Heart right ventricle (tissue), 16 donors: ENCODE results near the gene MR1. TPM values are rescaled to one million over a fixed set of nuclear protein-coding genes. Genes with fewer than 3 reads are reported as not detected.

Experiments
- ATAC-seq, 8 donors: fragments of 200-7000 bp; cut with Tn5 transposase; one replicate each; pipeline ENCODE4 v1.9.1; 2020; ENCODE audit warnings: mild to moderate bottlenecking in 8 of 8, moderate library complexity in 8 of 8, moderate number of reproducible peaks in 1 of 8
- DNase-seq, 2 donors: peaks; one replicate each; pipeline ENCODE4 v3.0.0-alpha.2; 2020
- H3K27ac ChIP-seq, 10 donors: fragments of 200-600 bp; sonication (generic) in 2 of 10; one replicate each; pipeline versions ENCODE4 v1.5.0 to v1.8.0; 2020 to 2022; ENCODE audit warnings: mild to moderate bottlenecking in 3 of 10
- H3K27me3 ChIP-seq, 7 donors: fragments of 200-600 bp; one replicate each; pipeline ENCODE4 v1.8.0; 2021 to 2022; ENCODE audit warnings: mild to moderate bottlenecking in 2 of 7
- H3K36me3 ChIP-seq, 9 donors: fragments of 200-600 bp; sonication (generic) in 1 of 9; one replicate each; pipeline versions ENCODE4 v1.5.0 to v1.8.0; 2020 to 2022; ENCODE audit warnings: mild to moderate bottlenecking in 2 of 9
- H3K4me1 ChIP-seq, 9 donors: fragments of 200-600 bp; sonication (generic) in 1 of 9; one replicate each; pipeline versions ENCODE4 v1.5.0 to v1.8.0; 2020 to 2022; ENCODE audit warnings: mild to moderate bottlenecking in 4 of 9
- H3K4me3 ChIP-seq, 10 donors: fragments of 200-600 bp; sonication (generic) in 2 of 10; one replicate each; pipeline versions ENCODE4 v1.5.0 to v1.8.0; 2020 to 2022; ENCODE audit warnings: mild to moderate bottlenecking in 7 of 10, moderate library complexity in 2 of 10
- H3K9me3 ChIP-seq, 11 donors: fragments of 200-600 bp in 10 of 11; sonication (generic) in 2 of 11; one replicate each; pipeline versions ENCODE4 v1.5.0 to v1.8.0; 2013 to 2022; ENCODE audit warnings: mild to moderate bottlenecking in 2 of 11, control low read depth in 1 of 11, moderate library complexity in 1 of 11
- WGBS, 2 donors: extraction: QIAGEN DNeasy Blood & Tissue Kit; methylation state at CpG; one replicate each; pipeline ENCODE4 v1.1.7; 2013; ENCODE audit warnings: inconsistent platforms in 1 of 2; 5-methylcytosine and 5-hydroxymethylcytosine counted together
- intact Hi-C, 10 donors: fragments of 100-400 bp; cut with DNase I; formaldehyde crosslinking; loops; one replicate each; pipeline versions ENCODE4 v1.11.1 to v1.14.2; 2022
- polyA plus RNA-seq, 2 donors: library from polyadenylated mRNA; stranded (reverse); fragments of 200-250 nt; gene quantifications; one replicate each; pipeline ENCODE4 v1.2.3, GENCODE V29; 2013
- total RNA-seq, 10 donors: library from RNA; stranded (reverse); fragmentation: NEBNext Ultra II Directional in 3 of 10; extraction: Animal tissue kit (Norgen Biotek cat#: 25700) in 3 of 10; gene quantifications; one replicate each; pipeline versions ENCODE4 v1.2.1 to v1.2.4, GENCODE V29; 2021 to 2023
- TF ChIP-seq, protein P1 (sequence below), 9 donors: fragments of 200-600 bp; sonication (generic) in 2 of 9; IDR thresholded peaks; one replicate each; pipeline versions ENCODE4 v1.5.0 to v1.8.0; 2021 to 2022; ENCODE audit warnings: antibody characterized with exemption in 9 of 9, mild to moderate bottlenecking in 5 of 9, moderate library complexity in 1 of 9
- donor health status: Arrhythmogenic right ventricular cardiomyopathy.
- donor health status: ischemic (EF 13 %, LVEDD 7.1; RV severe dilation, severe dysfunction).
- donor health status: healthy with polysubstance abuse.
- donor health status: DM: no; HTN: yes; CAD: no.
- donor health status: DM: no; HTN: no; CAD: no.
- donor health status: ischemic (EF 25% LVEDD 6.9; RV normal size, moderate dysfunction).
- donor health status: ischemic (EF 25% LVEDD 5.7; RV mildly dilated, moderate dysfunction).
- donor health status: healthy.
- donor health status: DM: yes; HTN: yes; CAD: no.
- donor health status: Ischemic cardiomyopathy.
- donor health status: ischemic (EF 35%, LVEDD 5.7; RV mildly dilated, moderate dysfunction).
- donor health status: nonischemic (EF 11% LVEDD 7.7; RV severe dilation, severe dysfunction).
- donor health status: DM: yes; HTN: yes; CAD: no.
- donor health status: PGD.
- donor health status: ischemic (EF 29% LVEDD 5.4; RV normal size, mild dysfunction).
- donor health status: nonischemic (EF 23%, LVEDD 6.1; RV moderate dilation, normal function).

MR1 gene
- total and polyA plus RNA-seq, 12 donors, result 0.88 to 8.2 (median 2.7) TPM

DNA sequence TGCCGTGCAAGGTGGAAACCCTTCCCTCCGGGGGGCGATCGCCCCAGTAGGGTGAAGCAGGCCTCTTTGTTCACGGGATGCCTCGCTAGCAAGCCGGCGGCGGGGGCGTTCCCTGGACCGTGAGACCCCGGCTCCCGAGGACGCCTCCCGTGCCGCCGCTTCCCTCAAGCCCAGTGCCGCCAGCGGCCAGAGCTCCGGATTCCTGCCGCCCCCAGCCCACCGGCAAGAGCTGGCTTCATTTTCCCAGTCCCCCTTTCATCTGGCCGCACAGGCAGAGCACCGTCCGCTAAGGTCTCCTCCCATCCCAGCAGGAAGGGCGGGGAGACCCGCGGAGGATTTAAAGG lies 71.0 kb downstream of the MR1 start:
- ATAC-seq (peak in 6 of 8 donors; percentile 11 to 31 (median 24)), DNase-seq (no peak)
- Histone ChIP-seq H3K4me3 (peak overlapping the region; percentile 69 to 93 (median 86)), H3K9me3 (no peaks in the 10 kb centered on the region), H3K36me3 (no peaks in the 10 kb centered on the region), H3K27me3 (no peaks in the 10 kb centered on the region), H3K4me1 (peaks cover 3 to 79% (median 52%) of the 10 kb centered on the region in 9 donors), H3K27ac (peak overlapping the region; percentile 80 to 97 (median 92))
- TF ChIP-seq, protein P1, sequence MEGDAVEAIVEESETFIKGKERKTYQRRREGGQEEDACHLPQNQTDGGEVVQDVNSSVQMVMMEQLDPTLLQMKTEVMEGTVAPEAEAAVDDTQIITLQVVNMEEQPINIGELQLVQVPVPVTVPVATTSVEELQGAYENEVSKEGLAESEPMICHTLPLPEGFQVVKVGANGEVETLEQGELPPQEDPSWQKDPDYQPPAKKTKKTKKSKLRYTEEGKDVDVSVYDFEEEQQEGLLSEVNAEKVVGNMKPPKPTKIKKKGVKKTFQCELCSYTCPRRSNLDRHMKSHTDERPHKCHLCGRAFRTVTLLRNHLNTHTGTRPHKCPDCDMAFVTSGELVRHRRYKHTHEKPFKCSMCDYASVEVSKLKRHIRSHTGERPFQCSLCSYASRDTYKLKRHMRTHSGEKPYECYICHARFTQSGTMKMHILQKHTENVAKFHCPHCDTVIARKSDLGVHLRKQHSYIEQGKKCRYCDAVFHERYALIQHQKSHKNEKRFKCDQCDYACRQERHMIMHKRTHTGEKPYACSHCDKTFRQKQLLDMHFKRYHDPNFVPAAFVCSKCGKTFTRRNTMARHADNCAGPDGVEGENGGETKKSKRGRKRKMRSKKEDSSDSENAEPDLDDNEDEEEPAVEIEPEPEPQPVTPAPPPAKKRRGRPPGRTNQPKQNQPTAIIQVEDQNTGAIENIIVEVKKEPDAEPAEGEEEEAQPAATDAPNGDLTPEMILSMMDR (IDR thresholded peaks at IDR 0.05), result peak in 4 of 9 donors; percentile 22 to 32 (median 26)
- 0 to 1% methylated on average over 28 of the region's 28 CpGs for WGBS, 2 donors
- intact Hi-C loops, result loop anchor here in 4 of 10 donors (2.0 to 5.0 kb wide), 3 partner anchors 14 to 38 kb away; partner anchors contain the start of gene IER5 (in 1 of the 4)

DNA sequence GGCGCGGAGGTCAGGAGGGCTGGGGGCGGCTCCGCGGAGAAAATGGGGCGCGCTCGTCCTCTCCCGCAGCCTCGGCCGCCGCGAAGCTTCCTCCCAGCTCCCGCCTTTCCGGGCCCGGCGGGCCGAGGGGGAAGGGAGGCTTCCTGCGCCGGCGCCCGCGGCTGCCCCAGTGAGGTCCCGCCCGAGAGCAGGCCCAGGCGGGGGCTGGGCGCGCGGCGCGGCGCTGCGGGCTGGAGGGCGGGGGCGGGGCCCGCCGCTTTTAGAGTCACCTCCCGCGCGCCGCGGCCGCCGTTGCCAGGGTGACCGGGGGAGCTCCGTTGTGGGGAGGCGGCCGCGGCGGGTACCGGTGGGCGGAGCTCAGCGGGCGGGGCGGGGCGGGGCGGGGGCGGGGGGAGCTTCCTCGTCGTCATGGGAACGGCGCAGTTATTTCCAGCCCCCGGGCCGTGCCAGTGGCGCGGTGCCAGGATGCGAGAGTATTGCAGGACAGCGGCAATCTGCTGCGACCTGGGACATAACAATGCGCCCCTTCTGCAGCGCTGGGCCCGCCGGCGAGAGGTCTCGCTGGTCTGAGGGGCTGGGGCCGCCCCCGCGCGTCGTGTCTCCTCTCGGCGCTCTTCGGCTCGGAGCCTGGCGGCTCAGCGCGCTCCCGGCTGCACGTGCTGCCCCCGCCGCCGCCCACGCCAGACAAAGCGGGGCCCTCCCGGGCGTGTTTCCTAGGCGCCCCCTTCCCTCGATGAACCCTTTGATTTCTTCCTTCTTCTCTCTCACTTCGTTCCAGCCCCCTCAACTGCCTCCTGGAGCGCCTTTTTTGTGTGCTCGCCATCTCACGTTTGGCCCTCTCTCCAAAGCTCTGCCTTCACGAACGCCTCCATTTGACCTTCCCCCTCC lies 71.6 kb downstream of the MR1 start:
- 2 to 3% methylated on average over 50 to 104 of the region's 104 CpGs for WGBS, 2 donors
- no peaks in the 10 kb centered on the region for H3K36me3 ChIP-seq
- peak overlapping the region; percentile 80 to 97 (median 92) for H3K27ac ChIP-seq
- H3K4me1 ChIP-seq, result peaks cover 3 to 73% (median 46%) of the 10 kb centered on the region in 9 donors
- TF ChIP-seq, protein P1 (IDR thresholded peaks at IDR 0.05), result no peak
- DNase-seq (peak; percentile 94 to 98), ATAC-seq (peak; percentile 93 to 97 (median 94))
- H3K27me3 ChIP-seq, result no peaks in the 10 kb centered on the region
- intact Hi-C loops, result loop anchor here in 5 of 10 donors (2.0 to 5.0 kb wide), 3 partner anchors 15 to 37 kb away; partner anchors contain the start of gene IER5 (in 1 of the 5)
- peak overlapping the region; percentile 69 to 93 (median 86) for H3K4me3 ChIP-seq
- no peaks in the 10 kb centered on the region for H3K9me3 ChIP-seq

DNA sequence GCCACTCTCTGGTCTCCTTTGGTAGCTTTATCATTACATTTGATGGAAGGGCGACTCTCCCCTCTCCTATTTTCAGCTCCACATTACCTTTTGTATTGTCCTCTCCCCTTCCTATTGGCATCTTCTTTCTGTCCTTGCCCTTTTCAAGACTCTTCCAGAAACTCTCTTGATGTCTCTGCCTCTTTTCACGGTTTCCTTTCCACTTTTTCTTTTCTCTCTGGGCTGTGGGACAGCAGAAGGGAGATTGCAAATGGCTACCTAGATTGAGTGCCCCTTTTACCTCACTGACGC lies 72.2 kb downstream of the MR1 start:
- no peak for ATAC-seq
- intact Hi-C loops, result loop anchor here in 2 of 10 donors (2.0 to 5.0 kb wide), 2 partner anchors 15 to 36 kb away; no protein-coding TSS in a partner anchor
- TF ChIP-seq, protein P1 (IDR thresholded peaks at IDR 0.05), result no peak
- Histone ChIP-seq H3K4me3 (peak overlapping the region in 9 of 10 donors; percentile 69 to 93 (median 86)), H3K9me3 (no peaks in the 10 kb centered on the region), H3K27ac (peak overlapping the region; percentile 13 to 97 (median 73)), H3K36me3 (no peaks in the 10 kb centered on the region), H3K27me3 (no peaks in the 10 kb centered on the region), H3K4me1 (peaks cover 3 to 67% (median 46%) of the 10 kb centered on the region in 9 donors)
- WGBS, 2 donors, result 48 to 60% methylated on average over 3 of the region's 3 CpGs
- no peak for DNase-seq

DNA sequence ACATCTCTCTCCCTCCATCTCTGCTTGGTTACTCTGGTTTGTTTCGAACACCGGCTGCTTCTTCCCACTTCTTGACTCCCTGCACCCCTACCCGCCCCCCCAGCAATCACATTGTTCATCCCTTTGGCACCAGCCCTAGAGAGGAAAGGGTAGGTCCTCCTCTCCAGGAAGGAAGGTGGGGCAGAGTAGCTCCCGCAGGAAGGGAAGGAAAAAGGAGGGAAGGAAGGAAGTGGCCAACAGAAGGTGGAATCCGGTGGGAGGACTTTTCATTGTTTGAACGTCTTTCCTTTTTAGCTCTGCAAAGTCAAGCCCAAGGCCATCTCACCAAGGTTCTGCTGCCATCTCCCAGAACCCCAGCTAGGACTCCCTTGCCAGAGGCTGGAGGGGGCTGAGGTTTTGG lies 72.7 kb downstream of the MR1 start:
- no peak for DNase-seq
- H3K4me3 ChIP-seq, result peak overlapping the region in 1 of 10 donors; percentile 69

More for the DNA sequence above, 72.7 kb downstream of the MR1 start:
- intact Hi-C loops, result loop anchor here in 2 of 10 donors (2.0 to 5.0 kb wide), 2 partner anchors 16 to 36 kb away; no protein-coding TSS in a partner anchor
- Histone ChIP-seq H3K36me3 (no peaks in the 10 kb centered on the region), H3K4me1 (peaks cover 3 to 64% (median 46%) of the 10 kb centered on the region in 9 donors), H3K9me3 (no peaks in the 10 kb centered on the region), H3K27me3 (no peaks in the 10 kb centered on the region), H3K27ac (peak overlapping the region in 8 of 10 donors; percentile 1 to 97 (median 78))
- ATAC-seq, result no peak
- WGBS, 2 donors, result 55 to 69% methylated on average over 6 of the region's 6 CpGs
- TF ChIP-seq, protein P1 (IDR thresholded peaks at IDR 0.05), result no peak
